ENCODE measurements around the gene ASS1.

GRCh38 chr9:130421154-130421801, 23.5 kb upstream of the ASS1 start:
- no peak for TF ChIP-seq EZH2 (IDR thresholded peaks at IDR 0.05; ENCODE audit: low read depth)
- no peak for TF ChIP-seq CTCF (conservative IDR thresholded peaks at IDR 0.05)

Measured in PC-9 (cell line).